Measurements from ENCODE around the gene GPC5.

GPC5 gene

GRCh38 chr13:92429231-92429630 lies 1030.8 kb downstream of the GPC5 start:
- TF ChIP-seq CTCF (IDR thresholded peaks at IDR 0.05; ENCODE audit: control extremely low read depth, extremely low read depth, low read depth, missing control alignments): no peak
- CTCF ChIA-PET: no interaction called here
- POLR2A ChIA-PET: no interaction called here
- DNase-seq (ENCODE audit: extremely low spot score): no peak

- CTCF ChIA-PET: interaction anchor here (1.0 kb wide), 1 partner anchor 16 kb away, joined by 3 read pairs; no protein-coding TSS in a partner anchor
- no peak for TF ChIP-seq CTCF (IDR thresholded peaks at IDR 0.05; ENCODE audit: control extremely low read depth, extremely low read depth, low read depth, missing control alignments)
- DNase-seq (ENCODE audit: extremely low spot score): no peak
- POLR2A ChIA-PET: no interaction called here
Measured at GRCh38 chr13:92433386-92433785, 1035.0 kb downstream of the GPC5 start.

- no peak for DNase-seq (ENCODE audit: extremely low spot score)
- CTCF ChIA-PET: no interaction called here
- no peak for TF ChIP-seq CTCF (IDR thresholded peaks at IDR 0.05; ENCODE audit: control extremely low read depth, extremely low read depth, low read depth, missing control alignments)
- POLR2A ChIA-PET: no interaction called here
Measured at GRCh38 chr13:92433963-92434362, 1035.5 kb downstream of the GPC5 start.

GRCh38 chr13:92436924-92437323 lies 1038.5 kb downstream of the GPC5 start:
- POLR2A ChIA-PET: no interaction called here
- CTCF ChIA-PET: no interaction called here
- no peak for DNase-seq (ENCODE audit: extremely low spot score)
- no peak for TF ChIP-seq CTCF (IDR thresholded peaks at IDR 0.05; ENCODE audit: control extremely low read depth, extremely low read depth, low read depth, missing control alignments)

GRCh38 chr13:92444244-92444643 lies 1045.8 kb downstream of the GPC5 start:
- no peak for DNase-seq (ENCODE audit: extremely low spot score)
- POLR2A ChIA-PET: no interaction called here
- TF ChIP-seq CTCF (IDR thresholded peaks at IDR 0.05; ENCODE audit: control extremely low read depth, extremely low read depth, low read depth, missing control alignments): no peak
- CTCF ChIA-PET: no interaction called here

- ChIA-PET POLR2A (no interaction called here), CTCF (no interaction called here)
- DNase-seq (ENCODE audit: extremely low spot score): no peak
- TF ChIP-seq CTCF (IDR thresholded peaks at IDR 0.05; ENCODE audit: control extremely low read depth, extremely low read depth, low read depth, missing control alignments): no peak
Measured at GRCh38 chr13:92451060-92451459, 1052.6 kb downstream of the GPC5 start.

- POLR2A ChIA-PET: no interaction called here
- TF ChIP-seq CTCF (IDR thresholded peaks at IDR 0.05; ENCODE audit: control extremely low read depth, extremely low read depth, low read depth, missing control alignments): no peak
- CTCF ChIA-PET: interaction anchor here (1.3 kb wide), 1 partner anchor 15 kb away, joined by 5 read pairs; no protein-coding TSS in a partner anchor
- no peak for DNase-seq (ENCODE audit: extremely low spot score)
Measured at GRCh38 chr13:92452840-92453239, 1054.4 kb downstream of the GPC5 start.

All from GM10248 (cell line).